Upper lobe of left lung (tissue), 4 donors: ENCODE data around the gene FRK.

Source experiments
- EP300 ChIP-seq, 4 donors: sonication (generic); formaldehyde crosslinking; IDR thresholded peaks; one replicate each; pipeline ENCODE4 v1.5.1; 2017; ENCODE audit warnings: antibody characterized with exemption in 4 of 4, control low read depth in 2 of 4
- POLR2A ChIP-seq, 4 donors: fragments of 450-650 bp; IDR thresholded peaks; one replicate each; pipeline ENCODE4 v1.5.1; 2016 to 2017; ENCODE audit warnings: antibody characterized with exemption in 4 of 4, mild to moderate bottlenecking in 2 of 4
- POLR2AphosphoS5 ChIP-seq, 2 donors: sonication (generic); formaldehyde crosslinking; IDR thresholded peaks; one replicate each; pipeline ENCODE4 v1.5.1; 2017; ENCODE audit warnings: antibody characterized with exemption in 2 of 2
- TF ChIP-seq, protein P1 (sequence below), 6 experiments: fragments of 450-650 bp in 4 of 6; fragments of 200-600 bp in 2 of 6; sonication (generic) in 2 of 6; IDR thresholded peaks; one replicate each; pipeline ENCODE4 v1.5.1; 2016 to 2019; ENCODE audit warnings: antibody characterized with exemption in 6 of 6

GRCh38 chr6:115901896-115902295 lies 158.8 kb downstream of the FRK start:
- TF ChIP-seq EP300 (IDR thresholded peaks at IDR 0.05) = no peak
- TF ChIP-seq POLR2A (IDR thresholded peaks at IDR 0.05) = no peak
- TF ChIP-seq, protein P1, sequence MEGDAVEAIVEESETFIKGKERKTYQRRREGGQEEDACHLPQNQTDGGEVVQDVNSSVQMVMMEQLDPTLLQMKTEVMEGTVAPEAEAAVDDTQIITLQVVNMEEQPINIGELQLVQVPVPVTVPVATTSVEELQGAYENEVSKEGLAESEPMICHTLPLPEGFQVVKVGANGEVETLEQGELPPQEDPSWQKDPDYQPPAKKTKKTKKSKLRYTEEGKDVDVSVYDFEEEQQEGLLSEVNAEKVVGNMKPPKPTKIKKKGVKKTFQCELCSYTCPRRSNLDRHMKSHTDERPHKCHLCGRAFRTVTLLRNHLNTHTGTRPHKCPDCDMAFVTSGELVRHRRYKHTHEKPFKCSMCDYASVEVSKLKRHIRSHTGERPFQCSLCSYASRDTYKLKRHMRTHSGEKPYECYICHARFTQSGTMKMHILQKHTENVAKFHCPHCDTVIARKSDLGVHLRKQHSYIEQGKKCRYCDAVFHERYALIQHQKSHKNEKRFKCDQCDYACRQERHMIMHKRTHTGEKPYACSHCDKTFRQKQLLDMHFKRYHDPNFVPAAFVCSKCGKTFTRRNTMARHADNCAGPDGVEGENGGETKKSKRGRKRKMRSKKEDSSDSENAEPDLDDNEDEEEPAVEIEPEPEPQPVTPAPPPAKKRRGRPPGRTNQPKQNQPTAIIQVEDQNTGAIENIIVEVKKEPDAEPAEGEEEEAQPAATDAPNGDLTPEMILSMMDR (IDR thresholded peaks at IDR 0.05) = no peak
- TF ChIP-seq POLR2AphosphoS5 (IDR thresholded peaks at IDR 0.05) = no peak
